Tibial artery (tissue), 4 donors: ENCODE results near the gene MAST4.

Source experiments
- DNase-seq, 2 donors: peaks; one replicate each; pipeline ENCODE4 v3.0.0-alpha.2; 2019
- H3K27ac ChIP-seq, 2 donors: fragments of 200-600 bp; sonication (generic) in 1 of 2; 1 replicate in 1 of 2; 2 replicates in 1 of 2; pipeline ENCODE4 v1.5.1; 2018 to 2019; ENCODE audit warnings: mild to moderate bottlenecking in 1 of 2
- H3K27me3 ChIP-seq, 2 donors: fragments of 200-600 bp; sonication (generic) in 1 of 2; one replicate each; pipeline versions ENCODE4 v1.5.1 to v1.6.0; 2016 to 2019
- H3K36me3 ChIP-seq, 3 donors: fragments of 200-600 bp; sonication (generic) in 2 of 3; one replicate each; pipeline ENCODE4 v1.5.1; 2016 to 2019; ENCODE audit warnings: mild to moderate bottlenecking in 2 of 3
- H3K4me1 ChIP-seq, 4 donors: fragments of 200-600 bp; sonication (generic) in 2 of 4; 1 replicate in 3 of 4; 2 replicates in 1 of 4; pipeline ENCODE4 v1.5.1; 2016 to 2019
- H3K4me3 ChIP-seq, 2 donors: fragments of 200-600 bp; sonication (generic) in 1 of 2; 1 replicate in 1 of 2; 2 replicates in 1 of 2; pipeline ENCODE4 v1.5.1; 2018 to 2019; ENCODE audit warnings: mild to moderate bottlenecking in 2 of 2
- H3K9me3 ChIP-seq, 3 donors: fragments of 200-600 bp; sonication (generic) in 1 of 3; one replicate each; pipeline ENCODE4 v1.5.1; 2016 to 2019
- intact Hi-C: fragments of 100-400 bp; cut with DNase I; formaldehyde crosslinking; loops from one replicate; pipeline ENCODE4 v1.15.0; 2023; ENCODE audit warnings: low total_unique reads
- TF ChIP-seq, protein P1 (sequence below), 2 experiments: fragments of 200-600 bp in 1 of 2; fragments of 450-650 bp in 1 of 2; IDR thresholded peaks; one replicate each; pipeline ENCODE4 v1.5.1; 2017 to 2019; ENCODE audit warnings: antibody characterized with exemption in 2 of 2, mild to moderate bottlenecking in 1 of 2, moderate library complexity in 1 of 2

The MAST4 gene

GRCh38 chr5:66898241-66898995 lies 302.2 kb downstream of the MAST4 start:
- Histone ChIP-seq H3K27me3 (no peaks in the 10 kb centered on the region), H3K27ac (no peak overlapping the region), H3K4me3 (no peak overlapping the region), H3K9me3 (no peaks in the 10 kb centered on the region), H3K36me3 (no peaks in the 10 kb centered on the region), H3K4me1 (no peaks in the 10 kb centered on the region)
- TF ChIP-seq, protein P1, sequence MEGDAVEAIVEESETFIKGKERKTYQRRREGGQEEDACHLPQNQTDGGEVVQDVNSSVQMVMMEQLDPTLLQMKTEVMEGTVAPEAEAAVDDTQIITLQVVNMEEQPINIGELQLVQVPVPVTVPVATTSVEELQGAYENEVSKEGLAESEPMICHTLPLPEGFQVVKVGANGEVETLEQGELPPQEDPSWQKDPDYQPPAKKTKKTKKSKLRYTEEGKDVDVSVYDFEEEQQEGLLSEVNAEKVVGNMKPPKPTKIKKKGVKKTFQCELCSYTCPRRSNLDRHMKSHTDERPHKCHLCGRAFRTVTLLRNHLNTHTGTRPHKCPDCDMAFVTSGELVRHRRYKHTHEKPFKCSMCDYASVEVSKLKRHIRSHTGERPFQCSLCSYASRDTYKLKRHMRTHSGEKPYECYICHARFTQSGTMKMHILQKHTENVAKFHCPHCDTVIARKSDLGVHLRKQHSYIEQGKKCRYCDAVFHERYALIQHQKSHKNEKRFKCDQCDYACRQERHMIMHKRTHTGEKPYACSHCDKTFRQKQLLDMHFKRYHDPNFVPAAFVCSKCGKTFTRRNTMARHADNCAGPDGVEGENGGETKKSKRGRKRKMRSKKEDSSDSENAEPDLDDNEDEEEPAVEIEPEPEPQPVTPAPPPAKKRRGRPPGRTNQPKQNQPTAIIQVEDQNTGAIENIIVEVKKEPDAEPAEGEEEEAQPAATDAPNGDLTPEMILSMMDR (IDR thresholded peaks at IDR 0.05) = no peak
- intact Hi-C loops = no loop called here
- DNase-seq = no peak

DNA sequence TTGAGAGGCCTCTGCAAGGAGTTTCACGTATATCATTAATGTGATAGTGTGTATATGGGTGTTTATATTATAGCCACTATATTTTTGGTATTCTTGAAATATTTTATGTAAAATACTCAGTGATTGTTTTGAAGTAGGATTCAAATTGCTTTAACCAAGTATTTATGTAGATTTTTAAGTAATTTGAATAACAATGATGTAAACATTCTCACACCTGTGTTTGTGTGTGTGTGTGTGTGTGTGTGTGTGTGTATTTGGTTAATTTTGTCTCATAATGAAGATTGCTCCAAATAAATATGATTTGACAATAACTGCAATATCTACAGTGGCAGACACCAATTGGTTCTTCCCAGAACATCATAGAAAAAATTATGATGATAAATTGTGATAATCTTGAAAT lies 307.0 kb downstream of the MAST4 start:
- TF ChIP-seq, protein P1 (IDR thresholded peaks at IDR 0.05) = no peak
- no peaks in the 10 kb centered on the region for H3K9me3 ChIP-seq
- DNase-seq = no peak
- H3K27ac ChIP-seq = no peak overlapping the region
- no peaks in the 10 kb centered on the region for H3K4me1 ChIP-seq
- no peaks in the 10 kb centered on the region for H3K27me3 ChIP-seq
- intact Hi-C loops = no loop called here
- H3K36me3 ChIP-seq = no peaks in the 10 kb centered on the region
- H3K4me3 ChIP-seq = no peak overlapping the region

GRCh38 chr5:66903709-66904108 lies 307.5 kb downstream of the MAST4 start:
- Histone ChIP-seq H3K4me3 (no peak overlapping the region), H3K36me3 (no peaks in the 10 kb centered on the region), H3K27ac (no peak overlapping the region), H3K27me3 (no peaks in the 10 kb centered on the region), H3K9me3 (no peaks in the 10 kb centered on the region), H3K4me1 (no peaks in the 10 kb centered on the region)
- no peak for DNase-seq
- TF ChIP-seq, protein P1 (IDR thresholded peaks at IDR 0.05) = no peak
- intact Hi-C loops = no loop called here

DNA sequence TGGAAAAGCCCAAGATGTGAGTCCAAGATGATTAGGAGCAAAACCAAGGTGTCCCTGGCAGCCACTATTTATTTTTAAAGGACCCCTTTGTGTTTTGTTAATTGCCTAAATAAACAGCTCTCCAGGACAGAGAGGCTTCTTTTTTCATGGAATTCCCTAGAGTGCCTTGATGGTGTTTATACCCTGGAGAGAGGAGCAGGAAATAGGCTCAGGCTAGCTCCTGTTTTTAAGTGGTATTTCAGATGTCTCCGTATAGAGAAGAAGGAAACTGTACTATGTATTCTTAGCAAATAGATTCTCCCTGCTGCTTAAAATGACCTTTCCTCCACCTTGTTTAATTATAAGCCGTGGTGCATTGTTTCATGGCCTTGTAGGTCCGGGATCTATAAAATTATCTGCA lies 308.0 kb downstream of the MAST4 start:
- intact Hi-C loops = no loop called here
- H3K4me3 ChIP-seq = no peak overlapping the region
- H3K27ac ChIP-seq = no peak overlapping the region
- H3K9me3 ChIP-seq = no peaks in the 10 kb centered on the region
- H3K36me3 ChIP-seq = no peaks in the 10 kb centered on the region
- no peaks in the 10 kb centered on the region for H3K27me3 ChIP-seq
- TF ChIP-seq, protein P1 (IDR thresholded peaks at IDR 0.05) = no peak
- H3K4me1 ChIP-seq = no peaks in the 10 kb centered on the region
- DNase-seq = no peak

- H3K4me3 ChIP-seq = no peak overlapping the region
- H3K9me3 ChIP-seq = no peaks in the 10 kb centered on the region
- H3K27ac ChIP-seq = no peak overlapping the region
- DNase-seq = no peak
- intact Hi-C loops = no loop called here
- H3K36me3 ChIP-seq = no peaks in the 10 kb centered on the region
- no peaks in the 10 kb centered on the region for H3K27me3 ChIP-seq
- TF ChIP-seq, protein P1 (IDR thresholded peaks at IDR 0.05) = no peak
- H3K4me1 ChIP-seq = no peaks in the 10 kb centered on the region
Observed at GRCh38 chr5:66906021-66906420, 309.8 kb downstream of the MAST4 start.
